VCaP (cell line): ENCODE measurements around the gene GPR18.

ENCODE experiments used
- H3K27ac ChIP-seq: fragments of 450-650 bp; 2 replicates; pipeline ENCODE4 v1.5.1; 2017
- TF ChIP-seq, protein P1 (sequence below): fragments of 450-650 bp; conservative IDR thresholded peaks from 2 replicates; pipeline ENCODE4 v1.5.1; 2017; ENCODE audit warnings: mild to moderate bottlenecking, moderate library complexity

Gene GPR18

DNA sequence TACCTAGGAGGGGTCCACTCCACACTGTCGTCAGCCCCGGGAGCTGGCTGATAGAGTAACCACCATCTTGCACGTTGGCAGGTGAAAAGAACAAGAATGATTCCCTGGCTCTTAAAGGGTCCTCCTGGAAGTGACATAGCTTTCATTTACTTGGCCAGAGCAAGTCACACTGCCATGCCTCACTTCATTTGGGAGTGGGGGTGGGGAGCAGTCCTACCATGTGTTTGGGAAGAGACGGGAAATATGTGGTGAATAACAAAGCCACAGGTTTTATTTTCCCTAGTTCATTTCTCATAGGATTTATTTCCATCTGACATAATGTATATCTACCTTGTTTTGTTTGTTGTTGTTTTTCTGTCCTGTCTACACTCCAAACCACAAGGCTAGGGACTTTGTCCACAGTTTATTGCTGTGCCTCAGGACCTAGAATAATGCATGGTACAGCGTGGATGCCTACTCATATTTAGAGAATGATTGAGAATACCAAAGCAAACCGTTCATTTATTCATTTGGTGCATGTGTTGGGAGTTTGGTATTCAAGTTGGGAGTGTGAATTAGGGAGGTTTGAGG is 30.8 kb downstream of the GPR18 start:
- TF ChIP-seq, protein P1, sequence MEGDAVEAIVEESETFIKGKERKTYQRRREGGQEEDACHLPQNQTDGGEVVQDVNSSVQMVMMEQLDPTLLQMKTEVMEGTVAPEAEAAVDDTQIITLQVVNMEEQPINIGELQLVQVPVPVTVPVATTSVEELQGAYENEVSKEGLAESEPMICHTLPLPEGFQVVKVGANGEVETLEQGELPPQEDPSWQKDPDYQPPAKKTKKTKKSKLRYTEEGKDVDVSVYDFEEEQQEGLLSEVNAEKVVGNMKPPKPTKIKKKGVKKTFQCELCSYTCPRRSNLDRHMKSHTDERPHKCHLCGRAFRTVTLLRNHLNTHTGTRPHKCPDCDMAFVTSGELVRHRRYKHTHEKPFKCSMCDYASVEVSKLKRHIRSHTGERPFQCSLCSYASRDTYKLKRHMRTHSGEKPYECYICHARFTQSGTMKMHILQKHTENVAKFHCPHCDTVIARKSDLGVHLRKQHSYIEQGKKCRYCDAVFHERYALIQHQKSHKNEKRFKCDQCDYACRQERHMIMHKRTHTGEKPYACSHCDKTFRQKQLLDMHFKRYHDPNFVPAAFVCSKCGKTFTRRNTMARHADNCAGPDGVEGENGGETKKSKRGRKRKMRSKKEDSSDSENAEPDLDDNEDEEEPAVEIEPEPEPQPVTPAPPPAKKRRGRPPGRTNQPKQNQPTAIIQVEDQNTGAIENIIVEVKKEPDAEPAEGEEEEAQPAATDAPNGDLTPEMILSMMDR: no peak
- H3K27ac ChIP-seq: no peak overlapping the region

GRCh38 chr13:99226513-99226912 is 31.7 kb downstream of the GPR18 start:
- no peak overlapping the region for H3K27ac ChIP-seq
- TF ChIP-seq, protein P1: no peak

- TF ChIP-seq, protein P1: no peak
- peak overlapping the region; percentile 28 for H3K27ac ChIP-seq
Observed at GRCh38 chr13:99225078-99225477, 33.1 kb downstream of the GPR18 start.

GRCh38 chr13:99224021-99224420 is 34.2 kb downstream of the GPR18 start:
- TF ChIP-seq, protein P1: no peak
- no peak overlapping the region for H3K27ac ChIP-seq

DNA sequence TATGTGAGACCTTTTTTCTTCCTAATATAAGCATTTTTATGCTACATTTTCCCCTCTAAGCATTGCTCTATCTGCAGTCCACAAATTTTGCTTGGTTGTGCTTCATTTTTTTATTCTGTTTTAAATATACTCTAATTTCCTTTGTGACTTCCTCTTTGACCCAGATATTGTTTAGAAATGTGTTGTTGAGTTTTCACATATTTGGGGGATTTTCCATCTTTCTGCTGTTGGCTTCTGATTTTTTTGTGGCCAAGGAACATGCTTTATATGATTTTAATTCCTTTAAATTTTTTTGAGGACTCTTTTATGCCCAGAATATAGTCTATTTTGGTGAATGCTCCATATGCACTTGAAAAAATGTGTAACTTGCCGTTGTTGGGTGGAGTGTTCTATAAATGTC is 34.6 kb downstream of the GPR18 start:
- H3K27ac ChIP-seq: no peak overlapping the region
- TF ChIP-seq, protein P1: no peak

DNA sequence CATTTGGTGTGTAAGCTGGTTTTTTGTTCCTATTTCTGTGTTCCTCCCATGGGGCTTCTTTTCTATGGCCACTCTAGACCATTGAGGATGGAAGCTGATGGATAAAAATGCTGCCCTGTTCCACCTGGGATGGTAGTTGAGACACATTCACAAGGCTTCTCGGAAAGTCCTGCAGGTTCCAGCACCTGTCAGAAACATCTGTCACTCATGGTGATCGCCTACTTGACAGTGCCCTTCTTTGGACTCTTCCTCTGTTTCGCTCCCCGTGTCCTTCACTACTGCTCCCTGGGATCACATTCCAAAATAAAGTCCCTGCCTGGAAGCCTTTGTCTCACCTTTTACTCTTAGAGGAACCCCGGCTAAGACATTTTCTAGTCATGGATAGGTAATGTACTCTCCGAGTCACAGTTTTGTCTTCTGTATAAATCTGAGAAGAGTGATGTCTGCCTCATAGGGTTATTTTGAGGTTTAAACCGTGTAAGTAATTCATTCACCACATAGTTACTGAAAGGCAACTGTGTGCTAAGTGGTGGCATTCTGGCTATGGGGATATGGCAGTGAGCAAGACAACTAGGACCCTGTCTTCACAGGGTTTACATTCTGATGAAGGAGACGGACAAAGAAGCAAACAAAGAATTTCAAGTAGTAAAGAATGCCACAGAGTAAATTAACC is 36.5 kb downstream of the GPR18 start:
- H3K27ac ChIP-seq: no peak overlapping the region
- TF ChIP-seq, protein P1: no peak

- TF ChIP-seq, protein P1: no peak
- H3K27ac ChIP-seq: no peak overlapping the region
Observed at GRCh38 chr13:99220199-99220935, 37.8 kb downstream of the GPR18 start.
